Erythroblast (primary cell): ENCODE measurements around the gene PGRMC1.
A peak's percentile ranks its signal among the peaks of the same experiment; 100 is the strongest.
"Not testable (repeated sequence)": the region's sequence is repeated elsewhere in the genome, so short reads cannot be mapped to it uniquely, and the experiment has no call there.

Source experiments
- DNase-seq, 2 experiments: peaks; one replicate each; lab custom pipeline; 2025; lab: John Stamatoyannopoulos, UW
- GATA1 ChIP-seq: IDR thresholded peaks from 2 replicates; pipeline ENCODE4 v1.6.1; 2011; ENCODE audit warnings: low read depth, mild to moderate bottlenecking, control low read depth, low read length, moderate library complexity
- POLR2A ChIP-seq: IDR thresholded peaks from 2 replicates; pipeline ENCODE4 v1.6.1; 2011; ENCODE audit warnings: mild to moderate bottlenecking, low read length

PGRMC1 gene

GRCh38 chrX:119235872-119236622 is at the start of gene PGRMC1:
Gene PGRMC1, plus strand, starts transcription at chrX:119236285. Its CDS starts 79 bp downstream, at chrX:119236364.
- TF ChIP-seq POLR2A (peak; percentile 75), GATA1 (no peak)
- DNase-seq: peak; percentile 85 to 91

- TF ChIP-seq POLR2A: no peak
- TF ChIP-seq GATA1: no peak
- no peak for DNase-seq
These were observed 49.3 kb upstream of the PGRMC1 start for GRCh38 chrX:119186763-119187162.

- no peak for DNase-seq
- no peak for TF ChIP-seq GATA1
- no peak for TF ChIP-seq POLR2A
These were observed 48.8 kb upstream of the PGRMC1 start for GRCh38 chrX:119187298-119187697.

GRCh38 chrX:119189115-119189514 is 47.0 kb upstream of the PGRMC1 start:
- TF ChIP-seq POLR2A (no peak), GATA1 (no peak)
- DNase-seq: no peak

- no peak for DNase-seq
- no peak for TF ChIP-seq POLR2A
These were observed 46.5 kb upstream of the PGRMC1 start for GRCh38 chrX:119189595-119189994.

GRCh38 chrX:119190091-119190681 is 45.9 kb upstream of the PGRMC1 start:
- TF ChIP-seq POLR2A (no peak), GATA1 (no peak)

GRCh38 chrX:119190831-119191230 is 45.3 kb upstream of the PGRMC1 start:
- no peak for TF ChIP-seq GATA1
- no peak for TF ChIP-seq POLR2A
- DNase-seq: no peak

More at GRCh38 chrX:119190091-119190681, 45.9 kb upstream of the PGRMC1 start:
- no peak for DNase-seq

- TF ChIP-seq GATA1: no peak
- no peak for TF ChIP-seq POLR2A
- DNase-seq: peak in 1 of 2 experiments; percentile 1
These were observed 41.5 kb upstream of the PGRMC1 start for GRCh38 chrX:119194621-119195020.

GRCh38 chrX:119201570-119201969 is 34.5 kb upstream of the PGRMC1 start:
- DNase-seq: no peak
- no peak for TF ChIP-seq GATA1
- TF ChIP-seq POLR2A: no peak

GRCh38 chrX:119206203-119206602 is 29.9 kb upstream of the PGRMC1 start:
- TF ChIP-seq POLR2A (no peak), GATA1 (no peak)
- peak; percentile 52 to 70 for DNase-seq

GRCh38 chrX:119207483-119207882 is 28.6 kb upstream of the PGRMC1 start:
- DNase-seq: not testable (repeated sequence)

- no peak for DNase-seq
- TF ChIP-seq GATA1: no peak
- TF ChIP-seq POLR2A: no peak
These were observed 27.6 kb upstream of the PGRMC1 start for GRCh38 chrX:119208401-119209057.

- not testable (repeated sequence) for DNase-seq
These were observed 25.0 kb upstream of the PGRMC1 start for GRCh38 chrX:119210931-119211648.

GRCh38 chrX:119211649-119212014 is 24.5 kb upstream of the PGRMC1 start:
- DNase-seq: no peak
- TF ChIP-seq POLR2A (no peak), GATA1 (no peak)
